ENCODE measurements around the gene OR2V1.

The OR2V1 gene

GRCh38 chr5:181084621-181085195, 46.3 kb downstream of the OR2V1 start:
- H3K4me1 ChIP-seq (ENCODE audit: insufficient read depth, low read length) = peaks cover 6% of the 10 kb centered on the region
- no peak overlapping the region for H3K4me3 ChIP-seq (ENCODE audit: low read length)
- H2AFZ ChIP-seq (ENCODE audit: low read depth, low read length) = no peak overlapping the region
- no peaks in the 10 kb centered on the region for H3K36me3 ChIP-seq (ENCODE audit: insufficient read depth, low read length)
- peaks cover 2% of the 10 kb centered on the region for H3K9me3 ChIP-seq (ENCODE audit: low read length)
- peaks cover 42% of the 10 kb centered on the region for H3K27me3 ChIP-seq (ENCODE audit: insufficient read depth, low read length)

GRCh38 chr5:181081989-181082388, 49.0 kb downstream of the OR2V1 start:
- Histone ChIP-seq H2AFZ (ENCODE audit: low read depth, low read length) (no peak overlapping the region), H3K4me1 (ENCODE audit: insufficient read depth, low read length) (peaks cover 6% of the 10 kb centered on the region), H3K9me3 (ENCODE audit: low read length) (no peaks in the 10 kb centered on the region), H3K27me3 (ENCODE audit: insufficient read depth, low read length) (peaks cover 35% of the 10 kb centered on the region), H3K36me3 (ENCODE audit: insufficient read depth, low read length) (no peaks in the 10 kb centered on the region), H3K4me3 (ENCODE audit: low read length) (no peak overlapping the region)

- Histone ChIP-seq H3K4me3 (ENCODE audit: low read length) (no peak overlapping the region), H2AFZ (ENCODE audit: low read depth, low read length) (no peak overlapping the region), H3K36me3 (ENCODE audit: insufficient read depth, low read length) (no peaks in the 10 kb centered on the region), H3K9me3 (ENCODE audit: low read length) (no peaks in the 10 kb centered on the region), H3K27me3 (ENCODE audit: insufficient read depth, low read length) (no peaks in the 10 kb centered on the region), H3K4me1 (ENCODE audit: insufficient read depth, low read length) (no peaks in the 10 kb centered on the region)
These were observed 54.0 kb downstream of the OR2V1 start for GRCh38 chr5:181076920-181077319.

Measured in neuron (in vitro differentiated cells).